ENCODE data around the gene SHC1. TPM values are rescaled to one million over a fixed set of nuclear protein-coding genes. Genes with fewer than 3 reads are reported as not detected.

The SHC1 gene
- total RNA-seq, 1 experiment from 2014 or later, result 107 TPM

- H3K9me2 ChIP-seq (replicated peaks; ENCODE audit: low read length), result no peaks in the 10 kb centered on the region
- intact Hi-C loops (cut with micrococcal nuclease), result loop anchor here (1.0 kb wide), 1 partner anchor 9 kb away; no protein-coding TSS in a partner anchor
- peaks cover 51% of the 10 kb centered on the region for H3K36me3 ChIP-seq (ENCODE audit: low read depth, low read length)
- ATAC-seq (no peak), DNase-seq (no peak)
- H3K9ac ChIP-seq (ENCODE audit: low read length), result no peak overlapping the region
- H2AFZ ChIP-seq (ENCODE audit: low read length), result no peak overlapping the region
- H3K27ac ChIP-seq (ENCODE audit: low read length), result no peak overlapping the region
- no peaks in the 10 kb centered on the region for H3F3A ChIP-seq (ENCODE audit: low read length, unreplicated experiment)
- H3K4me3 ChIP-seq (ENCODE audit: low read length), result no peak overlapping the region
- no TSS peak for BruUV-seq (replicated peaks)
- peaks cover 42% of the 10 kb centered on the region for H3K79me2 ChIP-seq (ENCODE audit: low read length)
- no peak overlapping the region for H3K4me2 ChIP-seq (ENCODE audit: low read length)
- H4K20me1 ChIP-seq (ENCODE audit: low read length), result no peaks in the 10 kb centered on the region
- no peaks in the 10 kb centered on the region for H3K9me3 ChIP-seq (ENCODE audit: low read length)
- TF ChIP-seq EZH2 (IDR thresholded peaks at IDR 0.05; ENCODE audit: low read length, unreplicated experiment) (no peak), CTCF (conservative IDR thresholded peaks at IDR 0.05; ENCODE audit: low read depth, low read length) (no peak)
- H3K27me3 ChIP-seq (ENCODE audit: low read length), result no peaks in the 10 kb centered on the region
- H3K4me1 ChIP-seq (ENCODE audit: insufficient read depth, low read length), result peaks cover 17% of the 10 kb centered on the region
- ChIA-PET CTCF (no interaction called here), POLR2A (ENCODE audit: unreplicated experiment) (no interaction called here)
Measured at GRCh38 chr1:154963643-154964042, 6.9 kb downstream of the SHC1 start.

DNA sequence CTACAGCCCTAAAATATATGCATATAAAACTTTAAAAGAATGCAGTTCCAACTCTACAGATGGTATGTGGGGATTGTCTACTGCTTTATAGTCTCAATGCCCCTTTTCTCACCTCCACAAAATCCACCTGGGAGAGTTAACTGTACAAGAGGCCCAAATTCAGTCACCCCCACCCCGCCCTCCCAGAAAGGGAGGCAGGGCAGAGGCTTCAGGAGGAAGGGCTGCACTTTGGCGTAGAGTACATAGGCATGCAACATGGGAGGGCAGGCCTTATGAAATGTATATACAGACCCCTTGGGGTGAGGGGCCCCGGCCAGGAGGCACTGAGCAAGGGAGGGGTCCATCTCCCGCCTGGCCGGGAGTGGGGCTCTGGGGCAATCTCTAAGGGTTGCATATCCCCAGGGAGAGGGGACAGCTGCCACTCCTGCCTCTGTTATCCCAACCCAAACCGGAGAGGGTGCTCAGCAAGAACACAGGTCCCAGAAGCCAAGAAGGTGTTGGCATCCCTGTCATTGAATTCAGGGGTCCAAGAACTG, 7.7 kb downstream of the SHC1 start:
- H3K4me1 ChIP-seq (ENCODE audit: insufficient read depth, low read length), result peaks cover 17% of the 10 kb centered on the region
- no peaks in the 10 kb centered on the region for H3F3A ChIP-seq (ENCODE audit: low read length, unreplicated experiment)
- H3K9me3 ChIP-seq (ENCODE audit: low read length), result no peaks in the 10 kb centered on the region
- H4K20me1 ChIP-seq (ENCODE audit: low read length), result no peaks in the 10 kb centered on the region
- no peak for DNase-seq
- H3K79me2 ChIP-seq (ENCODE audit: low read length), result peaks cover 42% of the 10 kb centered on the region
- H3K9me2 ChIP-seq (replicated peaks; ENCODE audit: low read length), result no peaks in the 10 kb centered on the region
- H3K36me3 ChIP-seq (ENCODE audit: low read depth, low read length), result peaks cover 49% of the 10 kb centered on the region
- peak overlapping the region; percentile 96 for H3K9ac ChIP-seq (ENCODE audit: low read length)
- TF ChIP-seq CTCF (conservative IDR thresholded peaks at IDR 0.05; ENCODE audit: low read depth, low read length) (no peak), EZH2 (IDR thresholded peaks at IDR 0.05; ENCODE audit: low read length, unreplicated experiment) (no peak), EZH2phosphoT487 (IDR thresholded peaks at IDR 0.05; ENCODE audit: borderline replicate concordance, low read length) (no peak)
- ChIA-PET POLR2A (ENCODE audit: unreplicated experiment) (no interaction called here), CTCF (no interaction called here)
- peak overlapping the region; percentile 71 for H3K4me3 ChIP-seq (ENCODE audit: low read length)
- ATAC-seq, result no peak
- BruUV-seq (replicated peaks), result no TSS peak
- H3K27ac ChIP-seq (ENCODE audit: low read length), result no peak overlapping the region
- peak overlapping the region; percentile 88 for H3K4me2 ChIP-seq (ENCODE audit: low read length)
- intact Hi-C loops (cut with micrococcal nuclease), result no loop called here
- no peak overlapping the region for H2AFZ ChIP-seq (ENCODE audit: low read length)
- H3K27me3 ChIP-seq (ENCODE audit: low read length), result no peaks in the 10 kb centered on the region

DNA sequence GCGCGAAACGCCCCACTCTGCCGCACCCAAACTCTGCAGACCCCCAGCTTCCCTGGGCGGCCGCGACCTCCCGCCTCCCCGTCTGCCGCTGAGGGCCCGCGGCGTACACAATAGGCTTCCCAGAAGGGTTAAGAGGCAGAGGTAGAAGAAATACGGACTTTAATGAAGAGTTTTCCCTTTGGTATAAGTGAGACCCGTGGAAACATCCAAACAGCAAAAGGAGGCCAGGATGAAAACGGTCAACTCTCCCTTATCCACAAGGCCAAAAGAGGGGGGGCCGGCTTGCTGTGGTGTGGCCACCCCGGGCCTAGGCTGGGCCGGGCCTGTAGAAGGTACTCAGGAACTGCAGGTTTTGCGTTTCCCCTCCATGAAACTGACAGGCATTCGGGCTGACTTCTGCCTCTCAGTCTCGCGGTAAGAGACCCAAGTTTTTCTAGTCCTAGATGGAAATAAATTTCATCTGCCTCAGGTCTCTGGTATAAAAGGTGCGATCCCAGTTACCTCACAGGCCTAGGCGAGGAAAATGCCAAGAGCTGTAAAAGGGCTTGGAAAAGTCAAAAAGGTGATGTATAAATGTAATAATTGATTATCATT, 8.3 kb downstream of the SHC1 start:
- Histone ChIP-seq H3K79me2 (ENCODE audit: low read length) (peaks cover 42% of the 10 kb centered on the region), H2AFZ (ENCODE audit: low read length) (peak overlapping the region; percentile 77), H3K27me3 (ENCODE audit: low read length) (no peaks in the 10 kb centered on the region), H3K9ac (ENCODE audit: low read length) (peak overlapping the region; percentile 96), H4K20me1 (ENCODE audit: low read length) (no peaks in the 10 kb centered on the region), H3K36me3 (ENCODE audit: low read depth, low read length) (peaks cover 43% of the 10 kb centered on the region), H3K4me3 (ENCODE audit: low read length) (peak overlapping the region; percentile 71), H3K9me2 (replicated peaks; ENCODE audit: low read length) (no peaks in the 10 kb centered on the region), H3K4me2 (ENCODE audit: low read length) (peak overlapping the region; percentile 88), H3F3A (ENCODE audit: low read length, unreplicated experiment) (no peaks in the 10 kb centered on the region), H3K27ac (ENCODE audit: low read length) (peak overlapping the region; percentile 83), H3K9me3 (ENCODE audit: low read length) (no peaks in the 10 kb centered on the region), H3K4me1 (ENCODE audit: insufficient read depth, low read length) (peaks cover 17% of the 10 kb centered on the region)
- DNase-seq, result peak; percentile 30
- 0 out of 2 replicates have a peak, but pooled peaks have one; percentile 26 for TF ChIP-seq CTCF (conservative IDR thresholded peaks at IDR 0.05; ENCODE audit: low read depth, low read length)
- TF ChIP-seq EZH2phosphoT487 (IDR thresholded peaks at IDR 0.05; ENCODE audit: borderline replicate concordance, low read length), result no peak
- intact Hi-C loops (cut with micrococcal nuclease), result no loop called here
- ChIA-PET POLR2A (ENCODE audit: unreplicated experiment) (no interaction called here), CTCF (interaction anchor here (1.7 kb wide), 1 partner anchor 40 kb away, joined by 8 read pairs; the partner anchor contains the start of gene ZBTB7B)
- ATAC-seq, result peak; percentile 32
- BruUV-seq (replicated peaks), result TSS peak; percentile 80
